BLaER1 (cell line): ENCODE data around the gene ATOH8.
A peak's percentile ranks its signal among the peaks of the same experiment; 100 is the strongest.
"Not testable (repeated sequence)": the region's sequence is repeated elsewhere in the genome, so short reads cannot be mapped to it uniquely, and the experiment has no call there.

ENCODE experiments used
- H3K27ac ChIP-seq: shearing (Covaris generic); formaldehyde crosslinking; 2 replicates; pipeline ENCODE4 v1.8.1; 2022
- H3K27me3 ChIP-seq: shearing (Covaris generic); formaldehyde crosslinking; 2 replicates; pipeline ENCODE4 v1.8.1; 2022
- H3K36me3 ChIP-seq: shearing (Covaris generic); formaldehyde crosslinking; 2 replicates; pipeline ENCODE4 v1.8.1; 2022
- H3K4me1 ChIP-seq: shearing (Covaris generic); formaldehyde crosslinking; 2 replicates; pipeline ENCODE4 v1.8.1; 2022
- H3K4me2 ChIP-seq: shearing (Covaris generic); formaldehyde crosslinking; 2 replicates; pipeline ENCODE4 v1.8.1; 2022
- H3K4me3 ChIP-seq: shearing (Covaris generic); formaldehyde crosslinking; 2 replicates; pipeline ENCODE4 v1.8.1; 2022
- H3K9ac ChIP-seq: shearing (Covaris generic); formaldehyde crosslinking; 2 replicates; pipeline ENCODE4 v1.8.1; 2022
- H3K9me3 ChIP-seq: shearing (Covaris generic); formaldehyde crosslinking; 2 replicates; pipeline ENCODE4 v1.8.1; 2022
- H4K20me1 ChIP-seq: shearing (Covaris generic); formaldehyde crosslinking; 2 replicates; pipeline ENCODE4 v1.8.1; 2022
- Cebpa-rat ChIP-seq: shearing (Covaris generic); IDR thresholded peaks from 2 replicates; pipeline ENCODE4 v1.8.1; 2022

Gene ATOH8

GRCh38 chr2:85710687-85711577, 42.9 kb upstream of the ATOH8 start:
- no peak for TF ChIP-seq Cebpa-rat
- no peaks in the 10 kb centered on the region for H4K20me1 ChIP-seq
- H3K36me3 ChIP-seq: no peaks in the 10 kb centered on the region
- H3K27ac ChIP-seq: peak overlapping the region; percentile 18
- H3K4me3 ChIP-seq: no peak overlapping the region
- H3K27me3 ChIP-seq: no peaks in the 10 kb centered on the region
- H3K9me3 ChIP-seq: no peaks in the 10 kb centered on the region
- peaks cover 53% of the 10 kb centered on the region for H3K4me1 ChIP-seq
- H3K9ac ChIP-seq: peak overlapping the region; percentile 8; the same call in 1 of the 2 replicates
- peak overlapping the region; percentile 90 for H3K4me2 ChIP-seq

GRCh38 chr2:85711578-85712060, 42.2 kb upstream of the ATOH8 start:
- Histone ChIP-seq H3K9ac (peak overlapping the region; percentile 8; the same call in 1 of the 2 replicates), H3K4me3 (no peak overlapping the region), H3K27ac (peak overlapping the region; percentile 18), H4K20me1 (no peaks in the 10 kb centered on the region), H3K4me1 (peaks cover 46% of the 10 kb centered on the region), H3K4me2 (peak overlapping the region; percentile 90), H3K9me3 (no peaks in the 10 kb centered on the region), H3K36me3 (no peaks in the 10 kb centered on the region), H3K27me3 (no peaks in the 10 kb centered on the region)
- no peak for TF ChIP-seq Cebpa-rat

- H3K9me3 ChIP-seq: no peaks in the 10 kb centered on the region
Observed at GRCh38 chr2:85712336-85712735, 41.5 kb upstream of the ATOH8 start.

GRCh38 chr2:85712849-85713612, 40.8 kb upstream of the ATOH8 start:
- Histone ChIP-seq H3K36me3 (no peaks in the 10 kb centered on the region), H3K9me3 (no peaks in the 10 kb centered on the region), H3K27me3 (no peaks in the 10 kb centered on the region), H3K9ac (no peak overlapping the region), H4K20me1 (no peaks in the 10 kb centered on the region), H3K4me1 (peaks cover 40% of the 10 kb centered on the region), H3K4me3 (no peak overlapping the region), H3K27ac (peak overlapping the region; percentile 46; the same call in 1 of the 2 replicates), H3K4me2 (peak overlapping the region; percentile 90)
- TF ChIP-seq Cebpa-rat: no peak

More at GRCh38 chr2:85712336-85712735, 41.5 kb upstream of the ATOH8 start:
- TF ChIP-seq Cebpa-rat: no peak
- H3K9ac ChIP-seq: no peak overlapping the region
- H3K27ac ChIP-seq: peak overlapping the region; percentile 46; the same call in 1 of the 2 replicates
- peaks cover 40% of the 10 kb centered on the region for H3K4me1 ChIP-seq
- no peaks in the 10 kb centered on the region for H4K20me1 ChIP-seq
- no peaks in the 10 kb centered on the region for H3K36me3 ChIP-seq
- no peak overlapping the region for H3K4me3 ChIP-seq
- H3K27me3 ChIP-seq: no peaks in the 10 kb centered on the region
- peak overlapping the region; percentile 90 for H3K4me2 ChIP-seq

- no peaks in the 10 kb centered on the region for H3K27me3 ChIP-seq
- H3K4me3 ChIP-seq: no peak overlapping the region
- H3K9ac ChIP-seq: no peak overlapping the region
- peaks cover 40% of the 10 kb centered on the region for H3K4me1 ChIP-seq
- H3K36me3 ChIP-seq: no peaks in the 10 kb centered on the region
- no peak overlapping the region for H3K27ac ChIP-seq
- no peaks in the 10 kb centered on the region for H3K9me3 ChIP-seq
- H4K20me1 ChIP-seq: no peaks in the 10 kb centered on the region
- TF ChIP-seq Cebpa-rat: no peak
- no peak overlapping the region for H3K4me2 ChIP-seq
Observed at GRCh38 chr2:85713836-85714235, 40.0 kb upstream of the ATOH8 start.

- H3K4me1 ChIP-seq: peaks cover 39% of the 10 kb centered on the region
- H3K27ac ChIP-seq: not testable (repeated sequence)
Observed at GRCh38 chr2:85714421-85714820, 39.4 kb upstream of the ATOH8 start.

GRCh38 chr2:85714841-85715240, 39.0 kb upstream of the ATOH8 start:
- Histone ChIP-seq H3K9ac (no peak overlapping the region), H3K9me3 (no peaks in the 10 kb centered on the region), H3K27ac (no peak overlapping the region), H3K4me1 (peaks cover 35% of the 10 kb centered on the region), H3K4me2 (no peak overlapping the region), H4K20me1 (no peaks in the 10 kb centered on the region), H3K27me3 (no peaks in the 10 kb centered on the region), H3K4me3 (no peak overlapping the region), H3K36me3 (no peaks in the 10 kb centered on the region)
- no peak for TF ChIP-seq Cebpa-rat

More at GRCh38 chr2:85714421-85714820, 39.4 kb upstream of the ATOH8 start:
- not testable (repeated sequence) for H3K36me3 ChIP-seq, H3K4me3 ChIP-seq, H3K9me3 ChIP-seq, H4K20me1 ChIP-seq, H3K27me3 ChIP-seq, H3K4me2 ChIP-seq, H3K9ac ChIP-seq

- Histone ChIP-seq H3K27ac (no peak overlapping the region), H3K4me3 (no peak overlapping the region), H3K9me3 (no peaks in the 10 kb centered on the region), H3K36me3 (no peaks in the 10 kb centered on the region), H3K27me3 (no peaks in the 10 kb centered on the region), H3K9ac (no peak overlapping the region), H3K4me1 (peaks cover 19% of the 10 kb centered on the region), H4K20me1 (no peaks in the 10 kb centered on the region), H3K4me2 (no peak overlapping the region)
- TF ChIP-seq Cebpa-rat: no peak
Observed at GRCh38 chr2:85716346-85716914, 37.4 kb upstream of the ATOH8 start.

GRCh38 chr2:85717308-85718008, 36.3 kb upstream of the ATOH8 start:
- Histone ChIP-seq H3K4me1 (peaks cover 9% of the 10 kb centered on the region), H3K27me3 (no peaks in the 10 kb centered on the region), H3K4me3 (no peak overlapping the region), H3K9me3 (no peaks in the 10 kb centered on the region), H3K4me2 (no peak overlapping the region), H4K20me1 (no peaks in the 10 kb centered on the region), H3K36me3 (no peaks in the 10 kb centered on the region), H3K27ac (no peak overlapping the region), H3K9ac (no peak overlapping the region)
- no peak for TF ChIP-seq Cebpa-rat
